DMS79 treated with DMSO at 0.1 percent for 48 hours (cell line): Measurements from ENCODE around the gene TMEM59L.
"Not testable (repeated sequence)": the region's sequence is repeated elsewhere in the genome, so short reads cannot be mapped to it uniquely, and the experiment has no call there.

Experiments used
- DNase-seq: peaks from one replicate; lab custom pipeline; 2025; lab: John Stamatoyannopoulos, UW

TMEM59L gene

GRCh38 chr19:18612772-18613588, at the start of gene TMEM59L:
TMEM59L (plus strand) TSS chr19:18612870; CDS start chr19:18612959, 89 bp downstream.
- peak; percentile 24 for DNase-seq

DNA sequence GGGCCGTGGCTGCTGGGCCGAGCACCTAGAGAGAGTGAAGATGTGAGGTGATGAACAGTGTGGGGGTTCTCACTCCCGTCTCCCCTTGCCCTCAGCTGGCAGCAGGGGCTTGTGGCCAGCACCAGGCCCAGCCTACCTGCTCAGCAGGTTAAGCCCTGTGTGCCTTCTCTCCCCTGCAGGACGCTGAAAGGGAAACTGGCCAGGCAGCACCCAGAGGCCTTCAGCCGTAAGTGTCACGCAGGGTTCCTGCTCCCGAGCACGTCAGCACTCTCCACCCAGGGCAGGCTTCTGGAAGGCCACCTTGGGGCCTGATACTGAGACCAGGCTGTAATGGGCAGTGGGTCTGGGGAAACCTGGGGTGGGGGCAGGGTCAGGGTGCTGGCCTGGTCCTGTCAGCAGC, 45.7 kb upstream of the TMEM59L start:
- no peak for DNase-seq

DNA sequence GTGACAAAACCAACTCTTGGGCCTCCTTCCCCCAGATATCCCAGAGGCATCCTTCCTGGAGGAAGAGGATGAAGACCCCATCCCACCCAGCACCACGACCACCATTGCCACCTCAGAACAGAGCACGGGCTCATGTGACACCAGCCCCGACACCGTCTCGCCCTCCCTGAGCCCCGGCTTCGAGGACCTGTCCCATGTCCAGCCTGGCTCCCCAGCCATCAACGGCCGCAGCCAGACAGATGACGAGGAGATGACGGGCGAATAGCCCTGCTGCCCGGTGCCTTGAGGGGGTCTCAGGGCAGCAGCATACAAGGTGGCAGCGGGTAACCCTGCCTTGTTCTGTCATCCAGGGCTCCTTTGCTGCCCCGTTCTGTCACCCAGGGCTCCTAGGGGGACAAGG, 44.3 kb upstream of the TMEM59L start:
- no peak for DNase-seq

GRCh38 chr19:18571564-18572344, 40.9 kb upstream of the TMEM59L start, which contains the start of gene UBA52:
UBA52 (plus strand) TSS chr19:18571857; CDS start chr19:18573301, 1,444 bp downstream.
- peak; percentile 95 for DNase-seq

GRCh38 chr19:18574691-18575291, 37.9 kb upstream of the TMEM59L start:
- DNase-seq = no peak

DNA sequence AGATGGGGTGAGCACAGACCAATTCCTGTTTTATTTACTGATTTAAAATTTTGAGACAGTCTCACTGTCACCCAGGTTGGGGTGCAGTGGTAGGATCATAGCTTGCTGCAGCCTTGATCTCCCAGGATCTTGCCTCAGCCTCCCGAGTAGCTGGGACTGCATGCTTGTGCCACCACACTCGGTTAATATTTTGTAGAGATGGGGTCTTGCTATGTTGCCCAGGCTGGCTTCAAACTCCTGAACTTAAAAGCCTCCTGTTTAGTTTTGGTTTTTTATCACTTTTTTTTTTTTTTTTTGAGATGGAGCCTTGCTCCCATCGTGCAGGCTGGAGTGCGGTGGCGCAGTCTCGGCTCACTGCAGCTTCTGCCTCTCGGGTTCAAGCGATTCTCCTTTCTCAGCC, 36.3 kb upstream of the TMEM59L start:
- no peak for DNase-seq

DNA sequence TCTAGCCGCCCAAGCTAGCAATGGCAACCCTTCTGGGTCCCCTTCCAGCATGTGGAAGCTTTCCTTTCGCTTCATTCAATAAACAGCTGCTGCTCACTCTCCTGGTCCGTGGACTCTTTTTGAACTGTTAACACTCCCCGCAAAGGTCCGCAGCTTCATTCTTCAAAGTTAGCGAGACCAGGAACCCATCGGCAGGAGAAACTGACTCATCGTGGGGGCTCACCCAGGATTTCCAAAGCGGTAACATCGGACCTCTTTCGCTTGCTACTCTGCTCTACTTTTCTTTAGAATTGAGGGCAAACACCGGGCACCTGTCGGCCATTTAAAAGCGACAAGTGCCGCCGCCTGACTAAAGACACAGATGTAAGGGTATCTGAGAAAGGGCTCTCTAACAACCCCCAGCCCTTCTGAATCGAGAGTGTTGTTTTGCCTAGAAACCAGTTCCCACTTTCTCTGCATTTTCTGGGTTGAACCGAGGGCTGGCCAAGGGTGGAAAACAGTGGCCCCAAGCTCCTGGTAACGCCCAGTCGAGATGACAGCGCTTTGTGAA, 35.2 kb upstream of the TMEM59L start:
- no peak for DNase-seq

DNA sequence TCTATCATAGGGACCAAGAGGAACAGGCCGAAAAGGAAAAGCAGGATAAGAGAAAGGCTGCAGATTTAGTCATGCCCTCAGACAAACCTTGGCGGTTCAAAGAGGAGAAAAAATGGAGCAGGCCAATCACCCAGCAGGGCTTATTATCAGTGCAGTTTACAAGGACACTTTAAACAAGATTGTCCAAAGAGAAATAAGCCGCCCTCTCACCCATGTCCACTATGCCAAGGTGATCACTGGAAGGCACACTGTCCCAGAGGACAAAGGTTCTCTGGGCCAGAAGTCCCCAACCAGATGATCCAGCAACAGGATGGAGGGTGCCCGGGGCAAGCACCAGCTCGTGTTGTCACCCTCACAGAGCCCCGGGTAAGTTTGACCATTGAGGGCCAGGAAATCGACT, 32.4 kb upstream of the TMEM59L start:
- DNase-seq = no peak

DNA sequence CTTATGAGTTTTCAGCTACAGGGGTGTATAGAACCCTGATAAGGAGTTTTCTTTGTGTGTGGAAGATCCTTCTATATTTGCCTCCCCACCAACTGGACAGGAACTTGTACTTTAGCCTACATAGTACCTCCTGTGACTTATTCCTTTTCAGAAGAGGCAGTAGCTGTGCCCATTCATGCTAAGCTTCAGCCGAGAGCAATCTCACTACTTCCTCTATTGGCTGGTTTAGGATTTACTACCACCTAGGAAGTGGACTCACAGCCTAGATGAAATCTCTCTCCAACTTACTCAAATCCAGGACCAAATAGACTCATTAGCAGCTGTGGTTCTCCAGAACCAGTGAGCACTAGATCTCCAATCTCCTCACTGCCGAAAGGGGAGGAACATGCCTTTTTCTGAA, 26.4 kb upstream of the TMEM59L start:
- no peak for DNase-seq

DNA sequence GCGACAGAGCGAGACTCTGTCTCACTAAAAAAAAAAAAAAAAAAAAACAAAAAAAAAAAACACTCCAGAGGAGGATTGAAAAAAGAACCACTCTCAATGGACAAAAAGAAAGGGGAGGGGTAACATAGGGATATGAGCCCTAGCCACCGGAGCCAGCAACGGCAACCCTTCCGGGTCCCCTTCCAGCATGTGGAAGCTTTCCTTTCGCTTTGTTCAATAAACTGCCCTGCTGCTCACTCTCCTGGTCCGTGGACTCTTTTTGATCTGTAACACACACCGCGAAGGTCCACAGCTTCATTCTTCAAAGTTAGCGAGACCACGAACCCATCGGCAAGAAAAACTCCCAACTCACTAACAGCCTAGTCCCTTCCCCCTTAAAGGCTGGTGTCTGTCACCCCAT, 25.1 kb upstream of the TMEM59L start:
- DNase-seq = no peak

GRCh38 chr19:18587962-18588610, 24.6 kb upstream of the TMEM59L start:
- DNase-seq = no peak

GRCh38 chr19:18588611-18589379, 23.9 kb upstream of the TMEM59L start, which contains the start of gene REX1BD:
REX1BD (plus strand) TSS chr19:18588798; CDS start chr19:18588802, 4 bp downstream.
- peak; percentile 65 for DNase-seq

- DNase-seq = peak; percentile 81
Measured at GRCh38 chr19:18589380-18590272, 23.0 kb upstream of the TMEM59L start.

GRCh38 chr19:18590273-18591272, 22.1 kb upstream of the TMEM59L start:
- peak; percentile 95 for DNase-seq

DNA sequence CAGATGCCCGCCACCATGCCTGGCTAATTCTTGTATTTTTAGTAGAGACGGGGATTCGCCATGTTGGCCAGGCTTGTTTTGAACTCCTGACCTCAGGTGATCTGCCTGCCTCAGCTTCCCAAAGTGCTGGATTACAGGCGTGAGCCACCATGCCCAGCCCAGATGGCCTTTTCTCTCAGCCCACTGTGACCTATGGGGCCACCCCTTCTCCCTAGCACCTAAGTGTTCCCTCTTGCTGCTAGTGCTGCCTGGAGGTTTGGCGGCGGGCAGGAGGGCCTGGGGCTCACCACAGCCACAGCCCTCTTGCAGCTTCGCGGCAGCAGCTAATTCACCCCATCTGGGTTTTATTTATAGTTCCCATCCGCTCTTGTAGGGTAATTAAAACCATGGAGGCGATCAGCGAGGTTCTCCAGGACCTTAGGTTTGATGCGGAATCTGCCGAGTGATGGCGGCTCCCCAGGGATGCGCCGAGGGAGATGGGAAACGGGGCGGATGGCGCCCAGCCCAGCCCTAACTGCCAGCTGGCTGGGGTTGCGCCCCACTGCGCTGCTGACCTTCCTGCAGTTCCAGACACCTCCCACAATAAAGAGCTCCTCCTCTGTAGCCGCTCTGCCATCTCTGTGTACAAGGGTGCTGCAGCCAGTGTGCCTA, 20.8 kb upstream of the TMEM59L start:
- no peak for DNase-seq

- DNase-seq = not testable (repeated sequence)
Measured at GRCh38 chr19:18592732-18593131, 19.9 kb upstream of the TMEM59L start.

DNA sequence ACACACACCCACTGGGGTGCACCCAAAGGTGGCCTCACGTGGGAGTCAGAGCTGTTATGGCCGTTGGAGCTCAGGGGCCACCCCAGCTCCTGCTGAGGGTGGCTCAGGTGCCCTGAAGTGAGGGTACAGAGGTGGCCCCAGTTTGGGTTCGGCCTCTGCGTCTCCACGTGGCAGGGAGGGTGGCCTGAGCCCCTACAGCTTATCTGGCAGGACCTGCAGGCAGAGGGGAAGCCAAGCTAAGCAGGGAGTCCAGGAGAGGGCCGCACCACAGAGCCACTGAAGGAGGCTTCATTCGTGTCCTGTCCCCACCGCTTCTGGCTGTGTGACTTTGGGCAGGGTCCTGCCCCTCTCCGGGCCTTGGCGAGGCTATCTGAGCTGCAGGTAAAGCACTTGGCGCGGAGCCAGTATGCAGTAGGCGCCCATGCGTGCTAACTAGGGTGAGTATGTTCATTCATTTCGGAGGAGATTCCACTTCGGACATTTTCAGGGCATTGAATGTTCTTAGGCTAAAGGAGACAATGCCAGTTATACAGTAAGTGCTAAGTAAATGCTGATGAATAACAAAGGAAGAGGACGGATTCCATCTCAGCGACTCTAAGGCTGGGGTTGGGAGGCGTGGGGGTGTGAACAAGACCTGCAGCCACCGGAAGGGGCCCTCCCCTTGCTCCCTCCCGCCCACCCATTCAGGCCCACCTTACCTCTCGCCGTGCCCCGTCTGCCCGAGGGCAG, 19.1 kb upstream of the TMEM59L start:
- DNase-seq = no peak
